HepG2 (cell line): Measurements from ENCODE around the gene MYO1C. TPM values are rescaled to one million over a fixed set of nuclear protein-coding genes. Genes with fewer than 3 reads are reported as not detected.
A peak's percentile ranks its signal among the peaks of the same experiment; 100 is the strongest.

Experiments
- ATAC-seq: fragments of 200-7000 bp; cut with Tn5 transposase; 3 replicates; pipeline ENCODE4 v1.9.1; 2020; ENCODE audit warnings: mild to moderate bottlenecking, moderate library complexity
- BruUV-seq: library from RNA; stranded (reverse); fragments of 400-500 nt; replicated peaks from 2 replicates; lab custom pipeline; 2021; lab: Mats Ljungman, UMichigan
- CTCF ChIA-PET: fragments of 300-600 bp; formaldehyde crosslinking; extraction: SDS; loops from one replicate; lab custom pipeline; 2021; ENCODE audit warnings: low total read pairs, inconsistent platforms, low intra/inter-chr PET ratio; lab: Yijun Ruan, JAX
- POLR2A ChIA-PET: fragments of 350-600 bp; sonication (Branson Sonifier 250); formaldehyde crosslinking; loops from one replicate; lab custom pipeline; 2020; ENCODE audit warnings: antibody characterized with exemption, inconsistent platforms; lab: Yijun Ruan, JAX
- DNase-seq: peaks from one replicate; pipeline ENCODE4 v3.0.0-alpha.2; 2015; ENCODE audit warnings: low spot score
- FAIRE-seq: peaks from 3 replicates; lab custom pipeline; 2011; peaks lifted over from hg19 to GRCh38; lab: Jason Lieb, UNC
- H2AFZ ChIP-seq: one replicate; pipeline ENCODE4 v1.6.1; 2011; ENCODE audit warnings: low read length, inconsistent platforms
- H3K27ac ChIP-seq: fragments of 300-600 bp; 3 replicates; pipeline ENCODE4 v1.8.0; 2011; ENCODE audit warnings: mixed run types, mild to moderate bottlenecking, mixed read lengths, low read length, inconsistent platforms; ENCODE audit not compliant: insufficient read depth; ENCODE audit errors: extremely low read length
- H3K27me3 ChIP-seq, 2 experiments: fragments of 200-600 bp in 1 of 2; 2 replicates in 1 of 2; 3 replicates in 1 of 2; pipeline versions ENCODE4 v1.6.0 to v1.8.0; 2011; ENCODE audit warnings: low read length in 2 of 2, mild to moderate bottlenecking in 2 of 2, moderate library complexity in 2 of 2, inconsistent platforms in 1 of 2; ENCODE audit not compliant: insufficient read depth in 2 of 2, control insufficient read depth in 1 of 2
- H3K36me3 ChIP-seq, 2 experiments: fragments of 200-600 bp in 1 of 2; replicated peaks in 1 of 2; 2 replicates in 1 of 2; 3 replicates in 1 of 2; pipeline versions ENCODE4 v1.5.1 to v1.8.0; 2011; ENCODE audit warnings: low read length in 2 of 2, inconsistent platforms in 1 of 2; ENCODE audit not compliant: insufficient read depth in 2 of 2, control insufficient read depth in 1 of 2
- H3K4me1 ChIP-seq: 2 replicates; pipeline ENCODE4 v1.5.1; 2012; ENCODE audit warnings: low read length, inconsistent platforms; ENCODE audit not compliant: insufficient read depth
- H3K4me2 ChIP-seq: 2 replicates; pipeline ENCODE4 v1.6.0; 2011; ENCODE audit warnings: low read depth, low read length, inconsistent platforms
- H3K4me3 ChIP-seq, 3 experiments: fragments of 200-600 bp in 1 of 3; sonication (generic), shearing (Covaris generic) in 1 of 3; replicated peaks in 1 of 3; 2 replicates each; pipeline ENCODE4 v1.5.1; 2011 to 2016; ENCODE audit warnings: low read length in 3 of 3, inconsistent platforms in 2 of 3, low read depth in 2 of 3, mild to moderate bottlenecking in 2 of 3, control low read depth in 1 of 3, mixed read lengths in 1 of 3; ENCODE audit not compliant: insufficient read depth in 1 of 3
- H3K79me2 ChIP-seq: one replicate; pipeline ENCODE4 v1.6.1; 2011; ENCODE audit warnings: low read length, inconsistent platforms; ENCODE audit not compliant: insufficient read depth
- H3K9ac ChIP-seq: 2 replicates; pipeline ENCODE4 v1.6.0; 2011; ENCODE audit warnings: mild to moderate bottlenecking, low read depth, low read length, inconsistent platforms; ENCODE audit not compliant: insufficient read depth
- H3K9me3 ChIP-seq: 2 replicates; pipeline ENCODE4 v1.5.1; 2012; ENCODE audit warnings: mild to moderate bottlenecking, low read length
- H4K20me1 ChIP-seq: 2 replicates; pipeline ENCODE4 v1.6.0; 2011; ENCODE audit warnings: inconsistent platforms, mild to moderate bottlenecking, low read length, moderate library complexity; ENCODE audit not compliant: insufficient read depth
- AGO2 ChIP-seq: fragments of 200-400 bp; formaldehyde crosslinking; optimal IDR thresholded peaks from 2 replicates; pipeline ENCODE3; 2017; ENCODE audit warnings: mild to moderate bottlenecking, low read depth, low read length, moderate library complexity
- BCL6 ChIP-seq: IDR thresholded peaks from 2 replicates; pipeline ENCODE4 v1.6.1; 2016; ENCODE audit warnings: missing genetic modification reagents, missing compliant biosample characterization
- CREB1 ChIP-seq, 2 experiments: fragments of 450-650 bp in 1 of 2; IDR thresholded peaks; 2 replicates each; pipeline ENCODE4 v1.6.1; 2016 to 2017; ENCODE audit warnings: control low read depth in 1 of 2, mild to moderate bottlenecking in 1 of 2, missing compliant biosample characterization in 1 of 2, missing genetic modification characterization in 1 of 2
- SRSF9 ChIP-seq: fragments of 200-400 bp; formaldehyde crosslinking; IDR thresholded peaks from 2 replicates; pipeline ENCODE4 v1.6.1; 2018; ENCODE audit warnings: borderline replicate concordance, mild to moderate bottlenecking, low read depth, low read length; ENCODE audit not compliant: insufficient read depth, poor library complexity, severe bottlenecking
- ZNF430 ChIP-seq: sonication (generic); formaldehyde crosslinking; IDR thresholded peaks from 2 replicates; pipeline ENCODE4 v1.9.0; 2021; ENCODE audit warnings: mild to moderate bottlenecking, missing genetic modification reagents
- ZNF629 ChIP-seq: sonication (generic); formaldehyde crosslinking; conservative IDR thresholded peaks from 2 replicates; pipeline ENCODE4 v1.5.0; 2020; ENCODE audit warnings: missing genetic modification reagents
- ZNF850 ChIP-seq: sonication (generic); formaldehyde crosslinking; conservative IDR thresholded peaks from 2 replicates; pipeline ENCODE4 v1.9.0; 2021; ENCODE audit warnings: mild to moderate bottlenecking, missing genetic modification reagents
- WGBS: methylation state at CpG from one replicate; pipeline ENCODE4 v1.1.6; 2017; ENCODE audit warnings: low lambda C conversion rate; 5-methylcytosine and 5-hydroxymethylcytosine counted together
- in situ Hi-C: cut with HindIII; loops from 2 replicates; pipeline ENCODE4 v1.10.0; 2017; ENCODE audit warnings: low pct_unique_long_range_greater_than_20kb; ENCODE audit not compliant: extremely low pct_ligation_motif_present
- intact Hi-C: fragments of 100-400 bp; cut with micrococcal nuclease; formaldehyde crosslinking; loops from one replicate; pipeline ENCODE4 v1.10.0; 2022; ENCODE audit not compliant: unreplicated experiment
- polyA plus RNA-seq, 8 experiments: library from polyadenylated mRNA; depleted of rRNA in 3 of 8; stranded (reverse) in 7 of 8; unstranded in 1 of 8; fragments of >200 nt; fragmentation: Illumina TruSeq in 4 of 8; extraction: Trizol in 4 of 8; gene quantifications; 2 replicates each; pipeline versions ENCODE4 v1.2.1 to v1.2.3, GENCODE V29; 2011 to 2016; ENCODE audit warnings: low read depth in 4 of 8, missing spikeins in 1 of 8, mixed read lengths in 1 of 8; ENCODE audit not compliant: insufficient read depth in 1 of 8
- total RNA-seq, 5 experiments: library from RNA; depleted of rRNA; stranded (reverse); fragments of >200 nt; fragmentation: Illumina TruSeq; extraction: Trizol; gene quantifications; 2 replicates each; pipeline ENCODE4 v1.2.3, GENCODE V29; 2016; ENCODE audit warnings: low read depth in 1 of 5
- TF ChIP-seq, protein P1 (sequence below): sonication (generic); formaldehyde crosslinking; IDR thresholded peaks from 2 replicates; pipeline ENCODE4 v1.5.0; 2020; ENCODE audit warnings: missing genetic modification reagents

Gene MYO1C
- total and polyA plus RNA-seq, 2 of the 13 experiments (the other 11 are each of a cell fraction or from before 2014, with no cell fraction given): 22.7 to 40.8 TPM

DNA sequence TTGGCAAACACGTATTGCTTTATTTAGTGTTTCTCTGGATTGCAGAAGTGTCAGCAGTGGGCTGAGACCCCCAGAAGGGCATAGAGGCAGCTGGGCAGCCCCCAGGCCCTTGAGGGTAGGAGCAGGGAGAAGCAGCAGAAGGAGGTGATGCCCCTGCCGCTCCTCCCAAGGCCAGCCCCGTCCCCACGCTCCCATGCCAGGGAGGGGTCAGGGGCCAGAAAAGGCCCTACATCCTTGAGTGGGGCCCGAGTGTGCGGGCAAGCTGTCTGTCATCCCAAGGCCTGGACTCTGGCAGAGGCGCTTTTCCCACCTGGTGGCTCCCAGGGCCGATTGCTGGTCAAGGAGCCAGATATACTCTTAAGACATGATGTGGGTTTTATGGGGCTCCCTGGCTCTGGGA lies 28.3 kb downstream of the MYO1C start (continued):
- TF ChIP-seq, protein P1, sequence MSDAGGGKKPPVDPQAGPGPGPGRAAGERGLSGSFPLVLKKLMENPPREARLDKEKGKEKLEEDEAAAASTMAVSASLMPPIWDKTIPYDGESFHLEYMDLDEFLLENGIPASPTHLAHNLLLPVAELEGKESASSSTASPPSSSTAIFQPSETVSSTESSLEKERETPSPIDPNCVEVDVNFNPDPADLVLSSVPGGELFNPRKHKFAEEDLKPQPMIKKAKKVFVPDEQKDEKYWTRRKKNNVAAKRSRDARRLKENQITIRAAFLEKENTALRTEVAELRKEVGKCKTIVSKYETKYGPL (CRISPR knock-in tag): no peak
- TF ChIP-seq BCL6 (CRISPR knock-in tag) (no peak), ZNF629 (CRISPR knock-in tag) (no peak), ZNF430 (CRISPR knock-in tag) (no peak)

DNA sequence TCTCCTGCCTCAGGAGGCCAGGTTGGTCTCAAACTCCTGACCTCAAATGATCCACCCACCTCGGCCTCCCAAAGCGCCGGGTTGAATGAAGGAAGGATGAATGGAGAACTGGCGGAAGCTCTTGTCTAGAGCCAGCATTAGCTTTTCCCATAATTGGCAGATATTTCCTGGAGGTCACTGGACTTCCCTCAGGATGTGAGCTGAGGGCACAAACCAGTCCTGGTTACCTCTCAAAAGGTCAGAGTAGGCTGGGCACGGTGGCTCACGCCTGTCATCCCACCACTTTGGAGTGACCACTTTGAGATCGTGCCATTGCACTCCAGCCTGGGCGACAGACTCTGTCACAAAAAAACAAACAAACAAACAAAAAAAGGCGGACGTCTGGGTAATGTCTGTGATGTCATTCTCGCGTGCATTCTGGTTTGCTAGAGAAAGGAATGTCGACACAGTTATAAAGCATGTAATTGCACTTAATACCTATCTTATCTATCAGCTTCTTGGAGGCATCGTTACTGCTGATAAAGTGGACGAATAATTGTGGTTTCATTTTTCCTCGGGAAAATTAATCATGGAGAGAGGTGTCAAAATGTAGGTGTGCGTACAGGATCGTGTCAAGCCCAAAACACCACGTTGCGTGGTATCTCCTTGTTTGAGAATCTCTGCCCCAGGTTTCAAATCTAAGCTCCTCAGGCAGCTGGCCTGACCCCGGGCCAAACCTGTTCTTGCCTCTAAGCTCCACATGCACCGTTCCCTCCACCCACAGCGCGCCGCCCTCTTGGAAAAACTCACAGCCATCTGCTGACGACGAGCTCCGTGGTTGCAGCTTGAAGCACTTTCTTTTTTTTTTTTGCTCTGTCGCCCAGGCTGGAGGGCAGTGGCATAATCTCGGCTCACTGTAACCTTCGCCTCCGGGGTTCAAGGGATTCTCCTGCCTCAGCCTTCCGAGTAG lies 30.0 kb downstream of the MYO1C start:
- no peaks in the 10 kb centered on the region for H4K20me1 ChIP-seq
- CTCF ChIA-PET: no interaction called here
- no peak overlapping the region for H3K4me3 ChIP-seq
- H3K27ac ChIP-seq: no peak overlapping the region
- WGBS: 94% methylated on average over 33 of the region's 33 CpGs
- no peak for DNase-seq
- TF ChIP-seq SRSF9 (no peak), AGO2 (peak; percentile 37), ZNF850 (CRISPR knock-in tag) (no peak), CREB1 (IDR thresholded peaks at IDR 0.05) (peak; percentile 41; the same call in 1 of the 2 replicates), CREB1 (CRISPR knock-in tag; IDR thresholded peaks at IDR 0.05) (no peak)
- in situ Hi-C loops: no loop called here
- POLR2A ChIA-PET: no interaction called here
- H3K9ac ChIP-seq: no peak overlapping the region
- no peaks in the 10 kb centered on the region for H3K9me3 ChIP-seq
- H3K4me1 ChIP-seq: peaks cover 17% of the 10 kb centered on the region
- H2AFZ ChIP-seq: no peak overlapping the region
- H3K79me2 ChIP-seq: no peaks in the 10 kb centered on the region
- peaks cover 0 to 3% of the 10 kb centered on the region in 2 experiments; a peak in 1 of 5 replicates for H3K36me3 ChIP-seq
- intact Hi-C loops: no loop called here
- no peak for FAIRE-seq
- no peak for ATAC-seq
- no peak overlapping the region for H3K4me2 ChIP-seq
- BruUV-seq: no TSS peak
- H3K27me3 ChIP-seq: no peaks in the 10 kb centered on the region
